GM12878 (cell line): ENCODE measurements around the gene PPP4R1. TPM values are rescaled to one million over a fixed set of nuclear protein-coding genes. Genes with fewer than 3 reads are reported as not detected.
A peak's percentile ranks its signal among the peaks of the same experiment; 100 is the strongest.

Source experiments
- ATAC-seq: fragments of 200-7000 bp; cut with Tn5 transposase; 3 replicates; pipeline ENCODE4 v1.9.1; 2020; ENCODE audit warnings: mild to moderate bottlenecking, moderate library complexity
- BruUV-seq: library from RNA; stranded (reverse); fragments of 400-500 nt; replicated peaks from 2 replicates; lab custom pipeline; 2021; lab: Mats Ljungman, UMichigan
- CTCF ChIA-PET: fragments of 300-600 bp; sonication (Branson Sonifier 250); formaldehyde crosslinking; extraction: SDS; loops from one replicate; lab custom pipeline; 2021; ENCODE audit warnings: inconsistent platforms; lab: Yijun Ruan, JAX
- POLR2A ChIA-PET: fragments of 350-600 bp; formaldehyde crosslinking; extraction: SDS; loops from one replicate; lab custom pipeline; 2021; ENCODE audit warnings: inconsistent platforms; lab: Charles Lee
- RAD21 ChIA-PET: fragments of 300-600 bp; sonication (Branson Sonifier 250); formaldehyde crosslinking; loops from one replicate; lab custom pipeline; 2023; ENCODE audit warnings: antibody characterized with exemption; ENCODE audit not compliant: unreplicated experiment; lab: Charles Lee
- SMC1A ChIA-PET: fragments of 300-600 bp; sonication (Branson Sonifier 250); formaldehyde crosslinking; loops from one replicate; lab custom pipeline; 2023; ENCODE audit not compliant: unreplicated experiment, uncharacterized antibody; lab: Charles Lee
- DNase-seq: peaks from one replicate; pipeline ENCODE4 v3.0.0-alpha.2; 2011; ENCODE audit warnings: low read depth, low spot score
- FAIRE-seq: peaks from 3 replicates; lab custom pipeline; 2011; peaks lifted over from hg19 to GRCh38; lab: Jason Lieb, UNC
- H2AFZ ChIP-seq: 2 replicates; pipeline ENCODE4 v1.6.0; 2011; ENCODE audit warnings: low read depth, low read length, control low read depth; ENCODE audit not compliant: control insufficient read depth
- H3K27ac ChIP-seq: 2 replicates; pipeline ENCODE4 v1.5.1; 2011; ENCODE audit warnings: control low read depth; ENCODE audit not compliant: control insufficient read depth, insufficient read depth
- H3K27me3 ChIP-seq, 2 experiments: replicated peaks in 1 of 2; 2 replicates each; pipeline versions ENCODE4 v1.6.0 to v1.6.1; 2011; ENCODE audit warnings: low read length in 1 of 2; ENCODE audit not compliant: control insufficient read depth in 2 of 2, insufficient read depth in 2 of 2
- H3K36me3 ChIP-seq, 2 experiments: 2 replicates each; pipeline ENCODE4 v1.5.1; 2011; ENCODE audit warnings: low read length in 1 of 2; ENCODE audit not compliant: control insufficient read depth in 2 of 2, insufficient read depth in 2 of 2
- H3K4me1 ChIP-seq: 2 replicates; pipeline ENCODE4 v1.6.1; 2011; ENCODE audit warnings: mild to moderate bottlenecking, low read length, moderate library complexity, mixed read lengths; ENCODE audit not compliant: control insufficient read depth, insufficient read depth
- H3K4me2 ChIP-seq: 2 replicates; pipeline ENCODE4 v1.6.0; 2011; ENCODE audit warnings: control low read depth; ENCODE audit not compliant: control insufficient read depth, insufficient read depth
- H3K4me3 ChIP-seq: fragments of 200-600 bp; sonication (generic); 2 replicates; pipeline ENCODE4 v1.5.1; 2016
- H3K79me2 ChIP-seq: 2 replicates; pipeline ENCODE4 v1.6.0; 2011; ENCODE audit warnings: low read length; ENCODE audit not compliant: control insufficient read depth, insufficient read depth
- H3K9ac ChIP-seq: 2 replicates; pipeline ENCODE4 v1.8.0; 2011; ENCODE audit warnings: low read length, control low read depth, mixed read lengths; ENCODE audit not compliant: control insufficient read depth, insufficient read depth
- H3K9me3 ChIP-seq: replicated peaks from 3 replicates; pipeline ENCODE4 v1.5.1; 2011; ENCODE audit warnings: mild to moderate bottlenecking, low read length; ENCODE audit not compliant: control insufficient read depth, insufficient read depth
- H4K20me1 ChIP-seq: 2 replicates; pipeline ENCODE4 v1.6.0; 2011; ENCODE audit not compliant: control insufficient read depth, insufficient read depth
- BCL3 ChIP-seq: IDR thresholded peaks from 2 replicates; pipeline ENCODE4 v1.6.1; 2011; ENCODE audit warnings: borderline replicate concordance, low read depth, mild to moderate bottlenecking, moderate library complexity, low read length; ENCODE audit not compliant: insufficient read depth, poor library complexity, severe bottlenecking
- CHD4 ChIP-seq: fragments of 200-600 bp; sonication (generic); IDR thresholded peaks from 2 replicates; pipeline ENCODE4 v1.6.1; 2016; ENCODE audit warnings: mild to moderate bottlenecking
- CREM ChIP-seq: IDR thresholded peaks from 2 replicates; pipeline ENCODE4 v1.6.1; 2014; ENCODE audit warnings: antibody characterized with exemption, low read depth
- ETV6 ChIP-seq, 2 experiments: fragments of 450-650 bp in 1 of 2; IDR thresholded peaks in 1 of 2; conservative IDR thresholded peaks in 1 of 2; 2 replicates each; pipeline ENCODE4 v1.6.1; 2014; ENCODE audit warnings: antibody characterized with exemption in 1 of 2, borderline replicate concordance in 1 of 2, low read depth in 1 of 2, mild to moderate bottlenecking in 1 of 2, moderate library complexity in 1 of 2
- RUNX3 ChIP-seq: IDR thresholded peaks from 2 replicates; pipeline ENCODE4 v1.6.1; 2012; ENCODE audit warnings: low read length, inconsistent platforms
- SPI1 ChIP-seq: IDR thresholded peaks from 2 replicates; pipeline ENCODE4 v1.6.1; 2011; ENCODE audit warnings: low read depth, mild to moderate bottlenecking, low read length, moderate library complexity, borderline replicate concordance; ENCODE audit not compliant: insufficient read depth
- SUZ12 ChIP-seq: fragments of 200-600 bp; sonication (generic); IDR thresholded peaks from one replicate; pipeline ENCODE4 v1.6.1; 2018; ENCODE audit warnings: antibody characterized with exemption, mild to moderate bottlenecking; ENCODE audit not compliant: unreplicated experiment
- TCF7 ChIP-seq: IDR thresholded peaks from 2 replicates; pipeline ENCODE4 v1.6.1; 2014; ENCODE audit warnings: antibody characterized with exemption, borderline replicate concordance
- WGBS: methylation state at CpG from one replicate; pipeline ENCODE4 v1.1.6; 2016; ENCODE audit warnings: low lambda C conversion rate; ENCODE audit not compliant: insufficient replicate concordance, insufficient coverage; ENCODE audit errors: missing lambda C conversion rate; 5-methylcytosine and 5-hydroxymethylcytosine counted together
- in situ Hi-C: fragments of 300-500 bp; cut with MboI; formaldehyde crosslinking; loops from 9 replicates; pipeline ENCODE4 v1.14.3; 2018; ENCODE audit warnings: mixed read lengths
- intact Hi-C: fragments of 100-400 bp; cut with micrococcal nuclease; formaldehyde crosslinking; loops from one replicate; pipeline ENCODE4 v1.14.2; 2022; ENCODE audit not compliant: unreplicated experiment
- polyA plus RNA-seq, 11 experiments: library from polyadenylated mRNA; depleted of rRNA in 4 of 11; unstranded in 6 of 11; stranded (reverse) in 5 of 11; fragments of >200 nt; fragmentation: Nextera tagmentation in 4 of 11; fragmentation: Illumina TruSeq in 1 of 11; extraction: Ambion mirVana in 4 of 11; extraction: Trizol in 1 of 11; gene quantifications; 1 replicate in 1 of 11; 2 replicates in 10 of 11; pipeline versions ENCODE4 v1.2.1 to v1.2.3, GENCODE V29; 2011 to 2016; ENCODE audit warnings: inconsistent platforms in 2 of 11, missing spikeins in 2 of 11, low read depth in 1 of 11
- total RNA-seq, 4 experiments: library from RNA; depleted of rRNA in 3 of 4; stranded (reverse); fragments of >200 nt in 3 of 4; fragmentation: Illumina TruSeq in 1 of 4; extraction: Trizol in 1 of 4; gene quantifications; 2 replicates each; pipeline versions ENCODE4 v1.2.1 to v1.2.3, GENCODE V29; 2013 to 2021
- TF ChIP-seq, protein P1 (sequence below): IDR thresholded peaks from 2 replicates; pipeline ENCODE4 v1.6.1; 2011; ENCODE audit warnings: borderline replicate concordance, low read depth, mild to moderate bottlenecking, moderate library complexity, mixed read lengths, low read length; ENCODE audit not compliant: insufficient read depth; ENCODE audit errors: extremely low read length
- TF ChIP-seq, protein P2 (sequence below): fragments of 450-650 bp; conservative IDR thresholded peaks from 2 replicates; pipeline ENCODE4 v1.6.1; 2017; ENCODE audit warnings: mild to moderate bottlenecking, moderate library complexity

Gene PPP4R1
- total and polyA plus RNA-seq, 10 of the 15 experiments (the other 5 are each of a cell fraction or from before 2014, with no cell fraction given), result 10.9 to 44.4 (median 26.0) TPM

- intact Hi-C loops, result loop anchor here (10.0 kb wide), 1 partner anchor 85 kb away; the partner anchor contains the start of gene RAB31
- Histone ChIP-seq H3K27me3 (no peaks in the 10 kb centered on the region), H3K36me3 (no peaks in the 10 kb centered on the region), H3K9ac (no peak overlapping the region), H3K4me2 (no peak overlapping the region), H3K79me2 (no peaks in the 10 kb centered on the region), H4K20me1 (no peaks in the 10 kb centered on the region), H3K4me3 (no peak overlapping the region), H3K4me1 (no peaks in the 10 kb centered on the region), H3K27ac (no peak overlapping the region), H3K9me3 (no peaks in the 10 kb centered on the region), H2AFZ (no peak overlapping the region)
- SMC1A ChIA-PET, result no interaction called here
- DNase-seq, result no peak
- BruUV-seq, result no TSS peak
- POLR2A ChIA-PET, result interaction anchor here (0.5 kb wide), 1 partner anchor 12 kb away, joined by 5 read pairs; no protein-coding TSS in a partner anchor
- TF ChIP-seq BCL3, result no peak
- TF ChIP-seq, protein P1, sequence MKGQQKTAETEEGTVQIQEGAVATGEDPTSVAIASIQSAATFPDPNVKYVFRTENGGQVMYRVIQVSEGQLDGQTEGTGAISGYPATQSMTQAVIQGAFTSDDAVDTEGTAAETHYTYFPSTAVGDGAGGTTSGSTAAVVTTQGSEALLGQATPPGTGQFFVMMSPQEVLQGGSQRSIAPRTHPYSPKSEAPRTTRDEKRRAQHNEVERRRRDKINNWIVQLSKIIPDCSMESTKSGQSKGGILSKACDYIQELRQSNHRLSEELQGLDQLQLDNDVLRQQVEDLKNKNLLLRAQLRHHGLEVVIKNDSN, result no peak
- no peak for TF ChIP-seq CREM
- TF ChIP-seq, protein P2, sequence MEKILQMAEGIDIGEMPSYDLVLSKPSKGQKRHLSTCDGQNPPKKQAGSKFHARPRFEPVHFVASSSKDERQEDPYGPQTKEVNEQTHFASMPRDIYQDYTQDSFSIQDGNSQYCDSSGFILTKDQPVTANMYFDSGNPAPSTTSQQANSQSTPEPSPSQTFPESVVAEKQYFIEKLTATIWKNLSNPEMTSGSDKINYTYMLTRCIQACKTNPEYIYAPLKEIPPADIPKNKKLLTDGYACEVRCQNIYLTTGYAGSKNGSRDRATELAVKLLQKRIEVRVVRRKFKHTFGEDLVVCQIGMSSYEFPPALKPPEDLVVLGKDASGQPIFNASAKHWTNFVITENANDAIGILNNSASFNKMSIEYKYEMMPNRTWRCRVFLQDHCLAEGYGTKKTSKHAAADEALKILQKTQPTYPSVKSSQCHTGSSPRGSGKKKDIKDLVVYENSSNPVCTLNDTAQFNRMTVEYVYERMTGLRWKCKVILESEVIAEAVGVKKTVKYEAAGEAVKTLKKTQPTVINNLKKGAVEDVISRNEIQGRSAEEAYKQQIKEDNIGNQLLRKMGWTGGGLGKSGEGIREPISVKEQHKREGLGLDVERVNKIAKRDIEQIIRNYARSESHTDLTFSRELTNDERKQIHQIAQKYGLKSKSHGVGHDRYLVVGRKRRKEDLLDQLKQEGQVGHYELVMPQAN, result no peak
- TF ChIP-seq ETV6 (conservative IDR thresholded peaks at IDR 0.05 in 1 of 2, IDR thresholded peaks at IDR 0.05 in 1 of 2; ENCODE audit: borderline replicate concordance in 1 of 2, low read depth in 1 of 2), result peak in 1 of 2 experiments; percentile 61; a peak in 2 of 4 replicates
- no peak for TF ChIP-seq SPI1
- peak; percentile 55 for TF ChIP-seq RUNX3
- TF ChIP-seq TCF7, result no peak
- no peak for TF ChIP-seq CHD4
- TF ChIP-seq SUZ12, result no peak
- in situ Hi-C loops, result loop anchor here (25.0 kb wide), 1 partner anchor 293 kb away; the partner anchor contains the start of gene VAPA
- RAD21 ChIA-PET, result interaction anchor here (0.6 to 1.1 kb wide), 2 partner anchors 30 to 285 kb away, joined by 3 to 4 read pairs; no protein-coding TSS in a partner anchor
- FAIRE-seq, result no peak
- ATAC-seq, result peak; percentile 37; the same call in 2 of the 3 replicates
- CTCF ChIA-PET, result interaction anchor here (0.8 kb wide), 1 partner anchor 10 kb away, joined by 3 read pairs; no protein-coding TSS in a partner anchor
- WGBS, result 18% methylated on average over 1 of the region's 1 CpG
Observed at GRCh38 chr18:9619545-9619944, 5.2 kb upstream of the PPP4R1 start.
